Measurements from ENCODE around the gene ANO4.

ANO4 gene

DNA sequence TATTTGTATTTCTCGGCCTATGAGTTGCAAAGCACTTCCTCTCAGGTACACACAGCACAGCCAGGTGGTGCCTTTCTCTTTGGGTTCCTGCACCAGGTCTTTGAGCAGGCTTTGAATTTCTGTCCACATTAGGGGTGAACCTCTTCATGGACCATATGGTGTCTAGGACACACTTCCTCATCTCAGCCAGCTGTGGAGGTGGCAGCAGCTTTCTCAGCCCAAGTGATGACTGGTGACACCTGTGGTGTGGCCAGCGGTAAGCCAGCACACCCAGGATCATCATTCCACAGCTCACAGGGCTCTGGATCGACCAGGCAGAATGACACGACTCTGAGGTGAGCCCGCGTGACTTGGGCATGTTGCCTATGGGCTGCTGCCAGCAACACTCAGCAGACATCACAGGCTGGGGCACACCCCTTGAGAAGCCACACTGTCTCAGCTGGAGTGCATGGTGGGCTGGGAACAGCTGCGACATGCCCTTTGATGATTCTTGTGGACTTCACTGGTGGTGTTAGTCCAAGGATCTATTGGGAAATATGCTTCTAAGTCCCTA is 378.7 kb downstream of the ANO4 start:
- no peak overlapping the region for H3K4me3 ChIP-seq (ENCODE audit: low read depth, low read length)
- H3K9me3 ChIP-seq: no peaks in the 10 kb centered on the region
- H3K36me3 ChIP-seq: no peaks in the 10 kb centered on the region
- no peaks in the 10 kb centered on the region for H3K27me3 ChIP-seq
- TF ChIP-seq, protein P1, sequence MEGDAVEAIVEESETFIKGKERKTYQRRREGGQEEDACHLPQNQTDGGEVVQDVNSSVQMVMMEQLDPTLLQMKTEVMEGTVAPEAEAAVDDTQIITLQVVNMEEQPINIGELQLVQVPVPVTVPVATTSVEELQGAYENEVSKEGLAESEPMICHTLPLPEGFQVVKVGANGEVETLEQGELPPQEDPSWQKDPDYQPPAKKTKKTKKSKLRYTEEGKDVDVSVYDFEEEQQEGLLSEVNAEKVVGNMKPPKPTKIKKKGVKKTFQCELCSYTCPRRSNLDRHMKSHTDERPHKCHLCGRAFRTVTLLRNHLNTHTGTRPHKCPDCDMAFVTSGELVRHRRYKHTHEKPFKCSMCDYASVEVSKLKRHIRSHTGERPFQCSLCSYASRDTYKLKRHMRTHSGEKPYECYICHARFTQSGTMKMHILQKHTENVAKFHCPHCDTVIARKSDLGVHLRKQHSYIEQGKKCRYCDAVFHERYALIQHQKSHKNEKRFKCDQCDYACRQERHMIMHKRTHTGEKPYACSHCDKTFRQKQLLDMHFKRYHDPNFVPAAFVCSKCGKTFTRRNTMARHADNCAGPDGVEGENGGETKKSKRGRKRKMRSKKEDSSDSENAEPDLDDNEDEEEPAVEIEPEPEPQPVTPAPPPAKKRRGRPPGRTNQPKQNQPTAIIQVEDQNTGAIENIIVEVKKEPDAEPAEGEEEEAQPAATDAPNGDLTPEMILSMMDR (IDR thresholded peaks at IDR 0.05; ENCODE audit: low read depth, low read length): no peak
- no peak for DNase-seq
- H3K4me1 ChIP-seq: no peaks in the 10 kb centered on the region

DNA sequence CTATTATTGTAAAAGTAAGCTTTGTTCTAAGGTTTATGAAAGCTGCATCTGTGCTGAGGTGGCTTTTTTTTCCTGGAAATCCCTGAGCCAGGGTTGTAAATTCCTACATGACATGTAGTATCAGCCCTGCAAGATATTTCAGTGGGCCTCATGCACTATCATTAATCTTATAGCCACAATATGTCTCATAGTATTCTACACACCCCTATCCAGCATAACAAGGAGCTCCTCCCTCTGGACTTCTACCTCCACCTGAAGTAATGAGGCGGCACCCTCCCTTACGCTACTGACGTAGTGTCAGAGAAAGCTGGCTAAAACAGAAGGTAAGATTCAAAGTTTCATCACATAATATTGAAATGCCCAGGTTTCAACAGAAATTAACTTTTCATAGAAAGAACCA is 380.0 kb downstream of the ANO4 start:
- H3K27me3 ChIP-seq: no peaks in the 10 kb centered on the region
- no peak for DNase-seq

More for the DNA sequence above, 380.0 kb downstream of the ANO4 start:
- Histone ChIP-seq H3K9me3 (no peaks in the 10 kb centered on the region), H3K4me3 (ENCODE audit: low read depth, low read length) (no peak overlapping the region), H3K36me3 (no peaks in the 10 kb centered on the region), H3K4me1 (no peaks in the 10 kb centered on the region)
- TF ChIP-seq, protein P1 (IDR thresholded peaks at IDR 0.05; ENCODE audit: low read depth, low read length): no peak

Measured in BE2C (cell line).